Prostate gland (tissue), 2 donors: ENCODE results near the gene PGF. TPM values are rescaled to one million over a fixed set of nuclear protein-coding genes. Genes with fewer than 3 reads are reported as not detected.

ENCODE experiments used
- DNase-seq: peaks from one replicate; pipeline ENCODE4 v3.0.0-alpha.2; 2019; ENCODE audit warnings: low spot score
- H3K27ac ChIP-seq, 2 donors: fragments of 200-600 bp; sonication (generic); 2 replicates each; pipeline ENCODE4 v1.5.1; 2017 to 2019
- H3K27me3 ChIP-seq: fragments of 200-600 bp; sonication (generic); replicated peaks from 2 replicates; pipeline ENCODE4 v1.5.1; 2019; ENCODE audit not compliant: insufficient read depth
- H3K36me3 ChIP-seq, 2 donors: fragments of 200-600 bp; sonication (generic); 1 replicate in 1 of 2; 2 replicates in 1 of 2; pipeline versions ENCODE4 v1.5.1 to v1.8.1; 2017 to 2019
- H3K4me1 ChIP-seq: fragments of 200-600 bp; sonication (generic); replicated peaks from 2 replicates; pipeline ENCODE4 v1.5.1; 2019
- H3K4me3 ChIP-seq, 2 donors: fragments of 200-600 bp; sonication (generic); 2 replicates each; pipeline ENCODE4 v1.5.1; 2017 to 2019
- H3K9me3 ChIP-seq: fragments of 200-600 bp; sonication (generic); 2 replicates; pipeline ENCODE4 v1.5.1; 2017
- POLR2A ChIP-seq: fragments of 450-650 bp; IDR thresholded peaks from one replicate; pipeline ENCODE4 v1.6.1; 2016; ENCODE audit warnings: antibody characterized with exemption, mild to moderate bottlenecking
- POLR2AphosphoS5 ChIP-seq: sonication (generic); formaldehyde crosslinking; IDR thresholded peaks from one replicate; pipeline ENCODE4 v1.6.1; 2017; ENCODE audit warnings: antibody characterized with exemption
- WGBS: methylation state at CpG from one replicate; pipeline ENCODE4 v1.1.5; 2018; 5-methylcytosine and 5-hydroxymethylcytosine counted together
- intact Hi-C: fragments of 100-400 bp; cut with DNase I; formaldehyde crosslinking; loops from one replicate; pipeline ENCODE4 v1.14.2; 2022
- total RNA-seq, 2 donors: library from RNA; depleted of rRNA; stranded (reverse); fragments of >200 nt; gene quantifications; one replicate each; pipeline ENCODE4 v1.1.0, GENCODE V29; 2016
- TF ChIP-seq, protein P1 (sequence below), 4 experiments: fragments of 200-600 bp in 2 of 4; fragments of 450-650 bp in 2 of 4; sonication (generic) in 2 of 4; IDR thresholded peaks; 1 replicate in 3 of 4; 2 replicates in 1 of 4; pipeline ENCODE4 v1.5.1; 2016 to 2019; ENCODE audit warnings: antibody characterized with exemption in 4 of 4, mild to moderate bottlenecking in 2 of 4, moderate library complexity in 2 of 4

PGF gene
- total RNA-seq, 2 donors from 2014 or later, result 7.9 to 16.2 TPM

DNA sequence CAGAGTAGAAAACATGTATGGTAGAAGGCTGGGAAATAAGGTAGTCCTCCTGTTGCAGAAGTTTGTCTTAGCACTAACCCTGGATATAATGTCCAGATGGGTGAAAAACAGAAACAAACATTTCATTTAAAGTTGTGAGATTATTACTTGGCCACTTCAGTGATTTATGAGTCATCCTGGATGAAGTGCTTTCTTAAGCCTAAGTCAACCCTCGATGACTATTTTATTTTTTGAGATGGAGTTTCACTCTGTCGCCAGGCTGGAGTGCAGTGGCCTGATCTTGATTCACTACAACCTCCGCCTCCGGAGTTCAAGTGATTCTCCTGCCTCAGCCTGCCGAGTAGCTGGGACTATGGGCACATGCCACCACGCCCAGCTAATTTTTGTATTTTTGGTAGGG lies 63.5 kb downstream of the PGF start:
- no peaks in the 10 kb centered on the region for H3K27me3 ChIP-seq
- peaks cover 6% of the 10 kb centered on the region for H3K4me1 ChIP-seq
- intact Hi-C loops, result no loop called here
- no peaks in the 10 kb centered on the region for H3K9me3 ChIP-seq
- TF ChIP-seq POLR2AphosphoS5 (no peak), POLR2A (no peak)
- TF ChIP-seq, protein P1, sequence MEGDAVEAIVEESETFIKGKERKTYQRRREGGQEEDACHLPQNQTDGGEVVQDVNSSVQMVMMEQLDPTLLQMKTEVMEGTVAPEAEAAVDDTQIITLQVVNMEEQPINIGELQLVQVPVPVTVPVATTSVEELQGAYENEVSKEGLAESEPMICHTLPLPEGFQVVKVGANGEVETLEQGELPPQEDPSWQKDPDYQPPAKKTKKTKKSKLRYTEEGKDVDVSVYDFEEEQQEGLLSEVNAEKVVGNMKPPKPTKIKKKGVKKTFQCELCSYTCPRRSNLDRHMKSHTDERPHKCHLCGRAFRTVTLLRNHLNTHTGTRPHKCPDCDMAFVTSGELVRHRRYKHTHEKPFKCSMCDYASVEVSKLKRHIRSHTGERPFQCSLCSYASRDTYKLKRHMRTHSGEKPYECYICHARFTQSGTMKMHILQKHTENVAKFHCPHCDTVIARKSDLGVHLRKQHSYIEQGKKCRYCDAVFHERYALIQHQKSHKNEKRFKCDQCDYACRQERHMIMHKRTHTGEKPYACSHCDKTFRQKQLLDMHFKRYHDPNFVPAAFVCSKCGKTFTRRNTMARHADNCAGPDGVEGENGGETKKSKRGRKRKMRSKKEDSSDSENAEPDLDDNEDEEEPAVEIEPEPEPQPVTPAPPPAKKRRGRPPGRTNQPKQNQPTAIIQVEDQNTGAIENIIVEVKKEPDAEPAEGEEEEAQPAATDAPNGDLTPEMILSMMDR (IDR thresholded peaks at IDR 0.05), result no peak
- no peak overlapping the region for H3K27ac ChIP-seq
- H3K36me3 ChIP-seq, result peaks cover 15 to 26% of the 10 kb centered on the region in 2 donors
- no peak overlapping the region for H3K4me3 ChIP-seq
- DNase-seq, result no peak
- 88% methylated on average over 6 of the region's 6 CpGs for WGBS

Other genes with a start within 250 kb of the PGF start
- 10 to 100 TPM; 14.8 to 51.2 TPM for gene AREL1, start 242.5 kb downstream of the PGF start, total RNA-seq
- 10 to 100 TPM; 24.2 to 26.0 TPM for gene FCF1, start 242.5 kb downstream of the PGF start, total RNA-seq
- 10 to 100 TPM; 39.0 to 71.9 TPM for gene YLPM1, start 192.3 kb downstream of the PGF start, total RNA-seq
- not detected for gene PROX2, start 79.5 kb downstream of the PGF start, total RNA-seq
- 10 to 100 TPM; 44.9 to 93.0 TPM for gene DLST, start 73.7 kb downstream of the PGF start, total RNA-seq
- gene RPS6KL1, start 32.3 kb downstream of the PGF start, total RNA-seq, result 10 to 100 TPM in 1 of 2 donors, 1 to 10 TPM in 1; 1.5 to 15.1 TPM
- gene EIF2B2, start 47.3 kb upstream of the PGF start, total RNA-seq, result 10 to 100 TPM; 43.9 to 60.4 TPM
- 10 to 100 TPM; 23.3 to 29.6 TPM for gene MLH3, start 95.9 kb upstream of the PGF start, total RNA-seq
- gene ACYP1, start 108.4 kb upstream of the PGF start, total RNA-seq, result 10 to 100 TPM; 11.2 to 14.3 TPM
- 10 to 100 TPM in 1 of 2 donors, 1 to 10 TPM in 1; 1.8 to 19.4 TPM for gene ZC2HC1C, start 114.0 kb upstream of the PGF start, total RNA-seq
- 10 to 100 TPM; 59.5 to 89.8 TPM for gene NEK9, start 171.5 kb upstream of the PGF start, total RNA-seq
- gene TMED10, start 221.0 kb upstream of the PGF start, total RNA-seq, result 100 to 1,000 TPM; 320 to 397 TPM